ENCODE data around the gene FITM1. TPM values are rescaled to one million over a fixed set of nuclear protein-coding genes. Genes with fewer than 3 reads are reported as not detected.

FITM1 gene
- total and polyA plus RNA-seq, 4 experiments from 2014 or later: 0.69 to 4.2 (median 2.0) TPM

GRCh38 chr14:24095271-24096068 is 35.0 kb upstream of the FITM1 start:
- ChIA-PET POLR2A (ENCODE audit: partially characterized antibody) (interaction anchor here (0.8 to 8.8 kb wide), 13 partner anchors 12 to 793 kb away, joined by 3 to 137 read pairs (median 16); partner anchors contain the start of genes CARMIL3, DCAF11, IRF9 and NRL), CTCF (ENCODE audit: partially characterized antibody) (interaction anchor here (0.9 to 12.2 kb wide), 8 partner anchors 10 to 464 kb away, joined by 3 to 475 read pairs (median 20); partner anchors contain the start of genes CARMIL3, DCAF11, IRF9 and NRL)
- H3K27ac ChIP-seq (ENCODE audit: low read depth, low read length): peak overlapping the region; percentile 84
- no peaks in the 10 kb centered on the region for H3K27me3 ChIP-seq (ENCODE audit: insufficient read depth, low read length)
- H3K4me1 Mint-ChIP-seq: peaks cover 21 to 45% (median 29%) of the 10 kb centered on the region in 4 donors
- intact Hi-C loops (cut with micrococcal nuclease): loop anchor here (10.0 kb wide), 1 partner anchor 49 kb away; the partner anchor contains the start of genes EMC9, PSME2 and RNF31
- no peaks in the 10 kb centered on the region for H3K9me3 Mint-ChIP-seq
- peaks cover 12 to 29% of the 10 kb centered on the region in 2 donors for H3K36me3 Mint-ChIP-seq
- H3K27me3 Mint-ChIP-seq: no peaks in the 10 kb centered on the region
- H3K4me3 Mint-ChIP-seq: peak overlapping the region; percentile 91 to 100 (median 98)
- DNase-seq: peak in 3 of 5 donors; percentile 13 to 19 (median 16)
- peaks cover 17% of the 10 kb centered on the region for H3K36me3 ChIP-seq (ENCODE audit: insufficient read depth, low read length)
- H3K4me1 ChIP-seq (ENCODE audit: insufficient read depth, low read length): peaks cover 23% of the 10 kb centered on the region
- peak overlapping the region; percentile 82 to 90 for H3K4me3 ChIP-seq (ENCODE audit: low read length in 2 of 2)
- peak overlapping the region; percentile 81 to 98 (median 94) for H3K27ac Mint-ChIP-seq
- no peaks in the 10 kb centered on the region for H3K9me3 ChIP-seq (ENCODE audit: control insufficient read depth in 1 of 2, low read length in 2 of 2)

- ChIA-PET POLR2A (ENCODE audit: partially characterized antibody) (interaction anchor here (0.6 to 8.8 kb wide), 6 partner anchors 11 to 136 kb away, joined by 3 to 137 read pairs (median 42); partner anchors contain the start of genes CHMP4A, DCAF11, EMC9 and GMPR2), CTCF (ENCODE audit: partially characterized antibody) (interaction anchor here (1.1 to 12.2 kb wide), 5 partner anchors 9 to 237 kb away, joined by 3 to 475 read pairs (median 168); partner anchors contain the start of genes CARMIL3 and IRF9)
- no peaks in the 10 kb centered on the region for H3K9me3 ChIP-seq (ENCODE audit: control insufficient read depth in 1 of 2, low read length in 2 of 2)
- no peak for DNase-seq
- peaks cover 17% of the 10 kb centered on the region for H3K36me3 ChIP-seq (ENCODE audit: insufficient read depth, low read length)
- intact Hi-C loops (cut with micrococcal nuclease): loop anchor here (10.0 kb wide), 1 partner anchor 48 kb away; the partner anchor contains the start of genes EMC9, PSME2 and RNF31
- Mint-ChIP-seq H3K36me3 (peaks cover 17 to 35% of the 10 kb centered on the region in 2 donors), H3K27ac (peak overlapping the region in 6 of 7 donors; percentile 29 to 84 (median 60)), H3K4me1 (peaks cover 19 to 42% (median 26%) of the 10 kb centered on the region in 4 donors), H3K9me3 (no peaks in the 10 kb centered on the region), H3K4me3 (peak overlapping the region in 7 of 8 donors; percentile 49 to 74 (median 70)), H3K27me3 (no peaks in the 10 kb centered on the region)
- no peaks in the 10 kb centered on the region for H3K27me3 ChIP-seq (ENCODE audit: insufficient read depth, low read length)
- H3K27ac ChIP-seq (ENCODE audit: low read depth, low read length): no peak overlapping the region
- H3K4me1 ChIP-seq (ENCODE audit: insufficient read depth, low read length): peaks cover 22% of the 10 kb centered on the region
- no peak overlapping the region for H3K4me3 ChIP-seq (ENCODE audit: low read length in 2 of 2)
These were observed 33.8 kb upstream of the FITM1 start for GRCh38 chr14:24096545-24097181.

GRCh38 chr14:24098229-24098926 is 32.1 kb upstream of the FITM1 start:
- Mint-ChIP-seq H3K9me3 (no peaks in the 10 kb centered on the region), H3K36me3 (peaks cover 29 to 44% of the 10 kb centered on the region in 2 donors), H3K4me1 (peaks cover 16 to 29% (median 21%) of the 10 kb centered on the region in 4 donors), H3K4me3 (no peak overlapping the region), H3K27ac (peak overlapping the region in 2 of 7 donors; percentile 47 to 48), H3K27me3 (no peaks in the 10 kb centered on the region)
- Histone ChIP-seq H3K27ac (ENCODE audit: low read depth, low read length) (no peak overlapping the region), H3K4me1 (ENCODE audit: insufficient read depth, low read length) (peaks cover 19% of the 10 kb centered on the region), H3K4me3 (ENCODE audit: low read length in 2 of 2) (no peak overlapping the region), H3K36me3 (ENCODE audit: insufficient read depth, low read length) (peaks cover 25% of the 10 kb centered on the region), H3K9me3 (ENCODE audit: control insufficient read depth in 1 of 2, low read length in 2 of 2) (no peaks in the 10 kb centered on the region), H3K27me3 (ENCODE audit: insufficient read depth, low read length) (no peaks in the 10 kb centered on the region)
- no peak for DNase-seq
- CTCF ChIA-PET (ENCODE audit: partially characterized antibody): interaction anchor here (9.8 to 12.2 kb wide), 3 partner anchors 7 to 40 kb away, joined by 168 to 475 read pairs (median 412); partner anchors contain the start of gene CARMIL3
- intact Hi-C loops (cut with micrococcal nuclease): loop anchor here (10.0 kb wide), 1 partner anchor 46 kb away; the partner anchor contains the start of genes EMC9, PSME2 and RNF31
- POLR2A ChIA-PET (ENCODE audit: partially characterized antibody): interaction anchor here (0.8 kb wide), 1 partner anchor 38 kb away, joined by 3 read pairs; the partner anchor contains the start of gene PSME1

GRCh38 chr14:24098927-24099813 is 31.3 kb upstream of the FITM1 start:
- Histone ChIP-seq H3K4me1 (ENCODE audit: insufficient read depth, low read length) (peaks cover 14% of the 10 kb centered on the region), H3K27ac (ENCODE audit: low read depth, low read length) (no peak overlapping the region), H3K27me3 (ENCODE audit: insufficient read depth, low read length) (no peaks in the 10 kb centered on the region), H3K36me3 (ENCODE audit: insufficient read depth, low read length) (peaks cover 28% of the 10 kb centered on the region), H3K9me3 (ENCODE audit: control insufficient read depth in 1 of 2, low read length in 2 of 2) (no peaks in the 10 kb centered on the region), H3K4me3 (ENCODE audit: low read length in 2 of 2) (no peak overlapping the region)
- Mint-ChIP-seq H3K4me3 (no peak overlapping the region), H3K27ac (peak overlapping the region in 3 of 7 donors; percentile 6 to 46 (median 22)), H3K4me1 (peaks cover 12 to 24% (median 17%) of the 10 kb centered on the region in 4 donors), H3K36me3 (peaks cover 37 to 48% of the 10 kb centered on the region in 2 donors), H3K9me3 (no peaks in the 10 kb centered on the region), H3K27me3 (no peaks in the 10 kb centered on the region)
- ChIA-PET POLR2A (ENCODE audit: partially characterized antibody) (no interaction called here), CTCF (ENCODE audit: partially characterized antibody) (interaction anchor here (11.6 to 12.2 kb wide), 2 partner anchors 6 to 41 kb away, joined by 412 to 475 read pairs; partner anchors contain the start of gene CARMIL3)
- intact Hi-C loops (cut with micrococcal nuclease): loop anchor here (10.0 kb wide), 1 partner anchor 46 kb away; the partner anchor contains the start of genes EMC9, PSME2 and RNF31
- no peak for DNase-seq

GRCh38 chr14:24100197-24100981 is 30.1 kb upstream of the FITM1 start:
- no peak for DNase-seq
- Histone ChIP-seq H3K9me3 (ENCODE audit: control insufficient read depth in 1 of 2, low read length in 2 of 2) (no peaks in the 10 kb centered on the region), H3K4me1 (ENCODE audit: insufficient read depth, low read length) (peaks cover 9% of the 10 kb centered on the region), H3K27ac (ENCODE audit: low read depth, low read length) (no peak overlapping the region), H3K27me3 (ENCODE audit: insufficient read depth, low read length) (no peaks in the 10 kb centered on the region), H3K36me3 (ENCODE audit: insufficient read depth, low read length) (peaks cover 28% of the 10 kb centered on the region), H3K4me3 (ENCODE audit: low read length in 2 of 2) (no peak overlapping the region)
- H3K4me3 Mint-ChIP-seq: no peak overlapping the region
- peaks cover 41 to 46% of the 10 kb centered on the region in 2 donors for H3K36me3 Mint-ChIP-seq
- H3K27me3 Mint-ChIP-seq: no peaks in the 10 kb centered on the region
- intact Hi-C loops (cut with micrococcal nuclease): no loop called here
- ChIA-PET POLR2A (ENCODE audit: partially characterized antibody) (interaction anchor here (1.8 kb wide), 1 partner anchor 13 kb away, joined by 6 read pairs; the partner anchor contains the start of gene DCAF11), CTCF (ENCODE audit: partially characterized antibody) (interaction anchor here (1.0 to 11.5 kb wide), 3 partner anchors 7 to 63 kb away, joined by 3 to 412 read pairs (median 5); partner anchors contain the start of gene PCK2)
- peaks cover 9 to 14% (median 11%) of the 10 kb centered on the region in 4 donors for H3K4me1 Mint-ChIP-seq
- peak overlapping the region in 1 of 7 donors; percentile 13 for H3K27ac Mint-ChIP-seq
- H3K9me3 Mint-ChIP-seq: no peaks in the 10 kb centered on the region

All from CD4-positive, alpha-beta memory T cell (primary cell).